GM12873 (cell line): Measurements from ENCODE around the gene NADSYN1.

Experiments
- TF ChIP-seq, protein P1 (sequence below): IDR thresholded peaks from 2 replicates; pipeline ENCODE4 v1.5.1; 2012; ENCODE audit warnings: low read depth, mild to moderate bottlenecking, moderate library complexity, low read length, control low read depth; ENCODE audit not compliant: insufficient read depth; ENCODE audit errors: missing control alignments

Gene NADSYN1

DNA sequence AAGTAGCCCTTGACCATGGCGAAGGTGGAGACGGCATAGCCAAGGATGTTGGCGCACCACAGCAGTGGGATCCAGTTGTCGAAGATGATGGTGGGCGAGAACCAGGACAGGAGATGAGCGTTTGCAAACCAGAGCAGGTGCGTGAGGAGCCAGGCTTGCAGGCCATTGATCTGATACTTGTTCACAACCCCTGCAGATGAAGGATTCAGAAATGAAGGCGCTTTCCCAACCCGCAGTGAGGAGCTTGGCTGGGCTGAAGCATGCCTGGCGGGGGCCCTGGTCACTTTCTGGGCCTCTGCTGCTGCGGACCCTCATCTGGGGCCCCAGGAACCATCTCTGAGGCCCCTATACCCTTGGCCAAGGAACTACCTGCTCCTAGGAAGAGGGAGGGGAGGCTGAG, 11.8 kb upstream of the NADSYN1 start:
- TF ChIP-seq, protein P1, sequence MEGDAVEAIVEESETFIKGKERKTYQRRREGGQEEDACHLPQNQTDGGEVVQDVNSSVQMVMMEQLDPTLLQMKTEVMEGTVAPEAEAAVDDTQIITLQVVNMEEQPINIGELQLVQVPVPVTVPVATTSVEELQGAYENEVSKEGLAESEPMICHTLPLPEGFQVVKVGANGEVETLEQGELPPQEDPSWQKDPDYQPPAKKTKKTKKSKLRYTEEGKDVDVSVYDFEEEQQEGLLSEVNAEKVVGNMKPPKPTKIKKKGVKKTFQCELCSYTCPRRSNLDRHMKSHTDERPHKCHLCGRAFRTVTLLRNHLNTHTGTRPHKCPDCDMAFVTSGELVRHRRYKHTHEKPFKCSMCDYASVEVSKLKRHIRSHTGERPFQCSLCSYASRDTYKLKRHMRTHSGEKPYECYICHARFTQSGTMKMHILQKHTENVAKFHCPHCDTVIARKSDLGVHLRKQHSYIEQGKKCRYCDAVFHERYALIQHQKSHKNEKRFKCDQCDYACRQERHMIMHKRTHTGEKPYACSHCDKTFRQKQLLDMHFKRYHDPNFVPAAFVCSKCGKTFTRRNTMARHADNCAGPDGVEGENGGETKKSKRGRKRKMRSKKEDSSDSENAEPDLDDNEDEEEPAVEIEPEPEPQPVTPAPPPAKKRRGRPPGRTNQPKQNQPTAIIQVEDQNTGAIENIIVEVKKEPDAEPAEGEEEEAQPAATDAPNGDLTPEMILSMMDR, result no peak

DNA sequence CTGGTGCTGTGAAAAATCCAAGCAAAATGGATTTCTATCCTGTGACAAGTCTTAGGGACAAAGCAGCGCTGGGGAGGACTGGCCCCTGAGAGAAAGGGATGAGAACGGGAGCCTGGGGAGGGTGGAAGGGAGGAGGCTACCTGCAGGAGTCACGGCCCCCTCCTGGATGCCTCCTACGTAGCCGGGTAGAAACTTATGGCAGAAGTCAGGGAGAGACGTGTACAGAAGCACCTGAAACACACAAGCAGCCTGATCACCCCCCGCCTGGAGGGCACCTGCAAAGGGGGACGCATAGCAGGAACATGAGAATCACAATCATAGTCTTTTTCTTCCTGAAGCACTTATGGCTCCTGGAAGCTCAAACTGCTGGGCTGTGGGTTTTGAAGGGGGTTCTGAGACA, 10.9 kb upstream of the NADSYN1 start:
- TF ChIP-seq, protein P1, result no peak

DNA sequence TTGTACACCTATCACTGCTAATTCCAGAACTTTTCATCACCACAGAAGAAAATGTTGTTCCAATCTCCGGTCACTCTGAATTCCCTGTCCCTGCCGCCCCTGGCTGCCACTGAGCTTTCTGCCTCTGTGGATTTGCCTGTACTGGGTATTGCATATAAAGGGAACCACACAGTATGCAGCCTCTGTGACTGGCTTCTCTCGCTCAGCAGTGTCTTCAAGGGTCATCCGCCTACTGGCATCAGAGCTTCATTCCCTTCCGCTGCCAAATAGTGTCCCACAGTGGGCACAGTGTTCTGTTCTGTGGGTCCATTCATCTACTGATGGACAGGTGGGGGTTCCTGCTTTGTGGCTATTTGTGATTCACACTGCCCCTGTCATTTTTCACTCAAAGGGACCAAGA, 10.1 kb upstream of the NADSYN1 start:
- TF ChIP-seq, protein P1, result no peak

DNA sequence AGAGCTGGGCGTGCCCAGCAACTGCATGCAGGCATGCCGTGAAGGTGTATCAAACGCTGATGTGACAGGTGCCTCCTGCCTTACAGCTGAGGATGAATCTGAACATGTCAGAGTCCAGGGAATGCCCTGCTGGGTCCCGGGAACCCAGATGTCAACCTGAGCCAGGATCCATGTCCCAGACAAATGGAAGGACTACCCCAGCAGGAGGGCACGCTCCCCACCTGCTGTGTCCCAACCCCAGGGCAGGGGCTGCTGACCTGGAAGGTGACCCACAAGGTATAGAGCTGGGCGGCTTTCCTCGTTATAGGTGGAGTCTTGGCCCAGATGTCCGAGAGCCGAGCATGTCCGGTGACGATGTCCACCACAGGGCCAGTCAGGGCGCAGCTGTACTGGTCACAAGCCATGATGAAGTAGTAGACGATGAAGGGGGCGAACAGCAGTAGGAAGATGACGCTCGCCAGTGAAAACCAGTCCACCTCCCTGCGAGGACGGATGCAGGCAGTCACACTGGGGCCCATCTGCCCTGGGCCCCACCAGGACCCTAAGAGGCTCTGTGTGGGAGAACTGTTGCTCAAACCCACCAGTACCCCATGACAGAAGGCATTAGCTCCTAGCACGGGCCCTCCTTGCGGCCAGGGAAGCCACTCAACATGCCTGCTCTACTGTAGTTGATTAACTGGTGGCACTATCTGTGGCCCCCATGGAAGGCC, 9.1 kb upstream of the NADSYN1 start:
- TF ChIP-seq, protein P1, result no peak

DNA sequence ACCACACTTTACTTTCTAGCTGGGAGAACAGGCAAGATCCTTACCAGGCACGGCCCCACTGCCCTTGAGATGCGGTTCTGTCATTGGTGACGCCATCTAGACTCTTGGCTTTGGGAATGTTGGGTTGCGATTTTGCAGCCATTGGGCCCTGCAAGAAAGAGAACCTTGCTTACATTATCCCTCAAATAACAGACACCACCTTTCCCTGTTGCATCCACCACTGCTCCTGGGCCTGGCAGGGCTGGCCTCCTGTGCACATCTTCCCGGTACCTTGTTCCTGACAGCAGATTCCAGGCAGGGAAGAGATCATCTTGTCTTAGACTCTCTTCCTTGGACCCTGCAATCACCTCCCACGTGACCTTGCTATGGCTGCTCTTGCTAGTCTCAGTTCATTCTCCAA, 8.2 kb upstream of the NADSYN1 start:
- TF ChIP-seq, protein P1, result no peak

DNA sequence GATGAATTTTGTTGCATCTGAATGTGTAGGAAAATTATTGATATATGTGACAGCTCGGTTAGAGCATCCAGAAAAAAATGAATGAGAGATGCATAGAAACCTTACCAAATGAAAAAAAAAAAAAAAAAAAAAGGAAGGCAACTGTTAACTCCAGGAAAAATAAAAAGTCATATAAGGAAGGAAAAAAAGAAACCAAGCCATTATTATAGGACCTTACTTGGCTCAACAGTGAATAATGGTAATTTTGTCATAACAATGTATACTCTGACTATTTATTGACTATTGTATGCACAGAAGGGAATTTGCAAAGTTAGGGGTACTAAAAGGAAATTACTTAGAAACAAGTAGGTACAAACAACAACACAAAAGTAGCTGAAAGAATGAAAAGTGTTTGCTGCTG, 6.9 kb upstream of the NADSYN1 start:
- TF ChIP-seq, protein P1, result no peak

DNA sequence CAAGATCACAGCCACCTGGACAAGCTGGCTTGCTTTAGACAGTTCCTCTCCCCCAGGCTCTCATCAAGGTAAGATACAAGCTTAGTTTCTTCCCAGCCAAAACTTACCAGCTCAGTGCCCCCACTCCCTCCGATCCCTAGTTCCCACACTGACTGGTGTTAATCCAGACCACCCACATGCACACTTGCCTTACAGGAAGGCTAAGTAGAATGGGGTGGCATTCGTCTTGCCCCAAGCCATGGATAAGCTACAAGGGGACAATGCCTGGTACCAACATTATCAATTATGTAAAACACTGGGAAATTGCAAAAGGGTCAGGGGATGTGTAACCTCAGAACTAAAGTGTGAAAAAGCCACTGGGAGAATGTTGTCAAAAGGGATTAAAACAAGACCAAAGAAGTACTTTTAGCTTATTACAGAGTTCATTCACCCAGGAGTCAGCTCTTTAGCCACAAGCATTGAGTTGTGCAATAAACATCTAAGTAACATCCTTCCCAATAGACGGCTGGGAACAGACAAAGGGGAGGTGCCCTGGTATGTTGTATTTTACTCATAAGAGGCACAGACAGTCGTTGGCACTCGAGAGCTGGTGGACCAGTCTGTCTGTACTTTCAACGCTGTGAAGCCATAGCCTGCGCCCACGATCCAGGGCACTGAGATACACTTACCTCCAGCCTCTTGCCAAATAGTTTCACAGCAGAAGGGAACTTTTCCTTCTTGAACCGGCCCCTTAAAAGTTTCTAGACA, 5.9 kb upstream of the NADSYN1 start:
- TF ChIP-seq, protein P1, result no peak
